ENCODE measurements around the gene FNDC3A.

DNA sequence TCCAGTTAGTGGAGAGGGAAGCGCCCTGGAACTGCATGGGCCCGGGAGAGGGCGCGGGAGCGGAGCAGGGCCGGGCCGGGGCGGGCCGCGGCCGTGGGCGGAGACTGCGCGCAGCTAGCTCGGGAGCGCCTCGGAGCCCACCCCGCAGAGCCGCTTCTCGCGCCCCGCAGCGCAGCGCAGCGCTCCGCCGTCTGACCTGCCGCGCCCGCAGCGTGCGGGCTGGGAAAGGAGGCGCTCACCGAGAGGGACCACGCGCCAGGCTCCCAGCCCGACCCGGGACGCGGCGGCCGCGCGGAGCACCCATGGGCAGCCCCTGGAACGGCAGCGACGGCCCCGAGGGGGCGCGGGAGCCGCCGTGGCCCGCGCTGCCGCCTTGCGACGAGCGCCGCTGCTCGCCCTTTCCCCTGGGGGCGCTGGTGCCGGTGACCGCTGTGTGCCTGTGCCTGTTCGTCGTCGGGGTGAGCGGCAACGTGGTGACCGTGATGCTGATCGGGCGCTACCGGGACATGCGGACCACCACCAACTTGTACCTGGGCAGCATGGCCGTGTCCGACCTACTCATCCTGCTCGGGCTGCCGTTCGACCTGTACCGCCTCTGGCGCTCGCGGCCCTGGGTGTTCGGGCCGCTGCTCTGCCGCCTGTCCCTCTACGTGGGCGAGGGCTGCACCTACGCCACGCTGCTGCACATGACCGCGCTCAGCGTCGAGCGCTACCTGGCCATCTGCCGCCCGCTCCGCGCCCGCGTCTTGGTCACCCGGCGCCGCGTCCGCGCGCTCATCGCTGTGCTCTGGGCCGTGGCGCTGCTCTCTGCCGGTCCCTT lies 244.5 kb downstream of the FNDC3A start, which contains the start of gene MLNR:
- TF ChIP-seq, protein P1, sequence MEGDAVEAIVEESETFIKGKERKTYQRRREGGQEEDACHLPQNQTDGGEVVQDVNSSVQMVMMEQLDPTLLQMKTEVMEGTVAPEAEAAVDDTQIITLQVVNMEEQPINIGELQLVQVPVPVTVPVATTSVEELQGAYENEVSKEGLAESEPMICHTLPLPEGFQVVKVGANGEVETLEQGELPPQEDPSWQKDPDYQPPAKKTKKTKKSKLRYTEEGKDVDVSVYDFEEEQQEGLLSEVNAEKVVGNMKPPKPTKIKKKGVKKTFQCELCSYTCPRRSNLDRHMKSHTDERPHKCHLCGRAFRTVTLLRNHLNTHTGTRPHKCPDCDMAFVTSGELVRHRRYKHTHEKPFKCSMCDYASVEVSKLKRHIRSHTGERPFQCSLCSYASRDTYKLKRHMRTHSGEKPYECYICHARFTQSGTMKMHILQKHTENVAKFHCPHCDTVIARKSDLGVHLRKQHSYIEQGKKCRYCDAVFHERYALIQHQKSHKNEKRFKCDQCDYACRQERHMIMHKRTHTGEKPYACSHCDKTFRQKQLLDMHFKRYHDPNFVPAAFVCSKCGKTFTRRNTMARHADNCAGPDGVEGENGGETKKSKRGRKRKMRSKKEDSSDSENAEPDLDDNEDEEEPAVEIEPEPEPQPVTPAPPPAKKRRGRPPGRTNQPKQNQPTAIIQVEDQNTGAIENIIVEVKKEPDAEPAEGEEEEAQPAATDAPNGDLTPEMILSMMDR (IDR thresholded peaks at IDR 0.05; ENCODE audit: low read length): no peak
- TF ChIP-seq EZH2 (optimal IDR thresholded peaks at IDR 0.05; ENCODE audit: low read depth, low read length): no peak

Measured in MM.1S (cell line).